PFSK-1 (cell line): ENCODE measurements around the gene ITPA.

Experiments used
- REST ChIP-seq, 2 experiments: IDR thresholded peaks; 2 replicates each; pipeline versions ENCODE4 v1.6.1 to v1.8.0; 2011 to 2012; ENCODE audit warnings: low read depth in 2 of 2, low read length in 2 of 2, control low read depth in 1 of 2, inconsistent platforms in 1 of 2, mild to moderate bottlenecking in 1 of 2, moderate library complexity in 1 of 2; ENCODE audit not compliant: insufficient read depth in 1 of 2
- SIN3A ChIP-seq: IDR thresholded peaks from 2 replicates; pipeline ENCODE4 v1.6.1; 2012; ENCODE audit warnings: mild to moderate bottlenecking, low read length, moderate library complexity, borderline replicate concordance; ENCODE audit not compliant: insufficient read depth

GRCh38 chr20:3218307-3218988 is 9.2 kb downstream of the ITPA start:
- no peak for TF ChIP-seq REST (IDR thresholded peaks at IDR 0.05; ENCODE audit: insufficient read depth in 1 of 2, low read depth in 2 of 2, low read length in 2 of 2)
- no peak for TF ChIP-seq SIN3A
